ENCODE results near the gene WNT7B. TPM values are rescaled to one million over a fixed set of nuclear protein-coding genes. Genes with fewer than 3 reads are reported as not detected.

The WNT7B gene
- total and polyA plus RNA-seq, 2 donors (not counting 1 experiment from before 2014, with no cell fraction given) = 0.22 to 0.67 TPM

DNA sequence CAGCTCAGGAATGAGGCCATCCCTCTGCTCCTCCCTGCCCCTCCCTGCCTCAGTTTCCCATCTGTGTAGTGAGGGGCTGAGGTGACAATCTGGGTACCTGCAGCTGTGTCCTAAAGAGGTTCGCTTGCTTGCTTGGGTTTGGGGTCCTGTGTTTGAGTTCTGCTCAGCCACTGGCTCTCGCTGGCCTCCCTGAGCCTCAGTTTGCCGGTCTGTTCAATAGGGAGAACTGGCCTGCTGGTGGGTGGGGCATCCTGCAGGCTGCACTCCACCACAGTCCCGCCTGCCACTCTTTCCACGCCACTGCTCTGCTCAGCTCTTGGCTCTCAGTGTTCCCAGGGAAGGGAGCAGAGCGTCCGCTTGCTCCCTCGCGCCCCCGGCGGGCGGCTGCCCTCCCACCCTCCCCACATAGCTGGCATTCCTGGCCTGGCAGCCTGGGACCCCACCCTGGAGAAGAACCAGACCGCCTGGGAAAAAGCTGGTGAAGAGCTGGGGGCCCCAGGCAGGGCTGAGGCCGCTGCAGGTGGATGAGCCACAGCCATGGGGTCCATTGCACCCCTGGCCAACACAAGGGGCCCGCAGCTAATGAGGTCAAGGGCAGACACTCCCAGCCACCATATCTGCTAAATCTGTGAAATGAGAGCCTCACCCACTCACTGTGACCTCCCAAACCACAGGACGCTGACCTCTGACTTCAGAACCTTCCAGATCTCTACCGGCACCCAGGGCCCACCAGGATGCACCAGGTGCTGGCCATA, 15.1 kb downstream of the WNT7B start:
- Mint-ChIP-seq H3K27me3 (peaks cover 24% of the 10 kb centered on the region), H3K27ac (no peak overlapping the region)
- POLR2A ChIA-PET = no interaction called here

More for the DNA sequence above, 15.1 kb downstream of the WNT7B start:
- H3K27ac ChIP-seq (ENCODE audit: low read length in 2 of 2) = no peak overlapping the region
- H2AFZ ChIP-seq (ENCODE audit: insufficient read depth, low read depth, low read length, poor library complexity, severe bottlenecking) = no peak overlapping the region
- CTCF ChIA-PET = no interaction called here
- Mint-ChIP-seq H3K4me1 (peaks cover 1% of the 10 kb centered on the region), H3K9me3 (ENCODE audit: insufficient read depth) (no peaks in the 10 kb centered on the region), H3K4me3 (no peak overlapping the region)
- H3K9me3 ChIP-seq (ENCODE audit: control extremely low read depth in 1 of 3, control insufficient read depth in 2 of 3, insufficient read depth in 1 of 3, low read length in 2 of 3) = no peaks in the 10 kb centered on the region
- H3K9ac ChIP-seq (ENCODE audit: low read length) = no peak overlapping the region
- no peak for ATAC-seq (ENCODE audit: low read depth)
- no peak for DNase-seq
- intact Hi-C loops (cut with micrococcal nuclease) = no loop called here
- H3K4me1 ChIP-seq (ENCODE audit: control insufficient read depth in 2 of 2, insufficient read depth in 2 of 2, low read length in 2 of 2) = no peaks in the 10 kb centered on the region
- 85% methylated on average over 10 of the region's 17 CpGs for WGBS (ENCODE audit: insufficient coverage)
- H3K27me3 ChIP-seq (replicated peaks in 1 of 4; ENCODE audit: control extremely low read depth in 1 of 4, control insufficient read depth in 3 of 4, insufficient read depth in 4 of 4, low read length in 3 of 4) = peaks cover 0 to 24% (median 4%) of the 10 kb centered on the region in 4 experiments
- no peaks in the 10 kb centered on the region for H3K36me3 ChIP-seq (replicated peaks in 1 of 2; ENCODE audit: control extremely low read depth in 1 of 2, control insufficient read depth in 1 of 2, extremely low read depth in 1 of 2, insufficient read depth in 2 of 2, low read length in 1 of 2)
- no peaks in the 10 kb centered on the region for H3K79me2 ChIP-seq (ENCODE audit: control insufficient read depth, insufficient read depth, low read length)
- no peaks in the 10 kb centered on the region for H4K20me1 ChIP-seq (ENCODE audit: control insufficient read depth, insufficient read depth, low read length, poor library complexity, severe bottlenecking)
- no peak overlapping the region for H3K4me2 ChIP-seq (replicated peaks; ENCODE audit: low read depth, low read length, poor library complexity, severe bottlenecking)
- no peak overlapping the region for H3K4me3 ChIP-seq (ENCODE audit: control extremely low read depth in 1 of 5, extremely low read depth in 1 of 5, insufficient read depth in 1 of 5, low read depth in 2 of 5, low read length in 4 of 5)
- TF ChIP-seq EZH2 (IDR thresholded peaks at IDR 0.05; ENCODE audit: borderline replicate concordance, insufficient read depth, low read depth, low read length, poor library complexity, severe bottlenecking) = no peak
- TF ChIP-seq, protein P1, sequence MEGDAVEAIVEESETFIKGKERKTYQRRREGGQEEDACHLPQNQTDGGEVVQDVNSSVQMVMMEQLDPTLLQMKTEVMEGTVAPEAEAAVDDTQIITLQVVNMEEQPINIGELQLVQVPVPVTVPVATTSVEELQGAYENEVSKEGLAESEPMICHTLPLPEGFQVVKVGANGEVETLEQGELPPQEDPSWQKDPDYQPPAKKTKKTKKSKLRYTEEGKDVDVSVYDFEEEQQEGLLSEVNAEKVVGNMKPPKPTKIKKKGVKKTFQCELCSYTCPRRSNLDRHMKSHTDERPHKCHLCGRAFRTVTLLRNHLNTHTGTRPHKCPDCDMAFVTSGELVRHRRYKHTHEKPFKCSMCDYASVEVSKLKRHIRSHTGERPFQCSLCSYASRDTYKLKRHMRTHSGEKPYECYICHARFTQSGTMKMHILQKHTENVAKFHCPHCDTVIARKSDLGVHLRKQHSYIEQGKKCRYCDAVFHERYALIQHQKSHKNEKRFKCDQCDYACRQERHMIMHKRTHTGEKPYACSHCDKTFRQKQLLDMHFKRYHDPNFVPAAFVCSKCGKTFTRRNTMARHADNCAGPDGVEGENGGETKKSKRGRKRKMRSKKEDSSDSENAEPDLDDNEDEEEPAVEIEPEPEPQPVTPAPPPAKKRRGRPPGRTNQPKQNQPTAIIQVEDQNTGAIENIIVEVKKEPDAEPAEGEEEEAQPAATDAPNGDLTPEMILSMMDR (IDR thresholded peaks at IDR 0.05) = no peak

Data from B cell (primary cell).